GM23338 (cell line): ENCODE data around the gene RFC2. TPM values are rescaled to one million over a fixed set of nuclear protein-coding genes. Genes with fewer than 3 reads are reported as not detected.

ENCODE experiments used
- ATAC-seq: fragments of 200-7000 bp; cut with Tn5 transposase; 3 replicates; pipeline ENCODE4 v1.9.1; 2020
- DNase-seq: peaks from one replicate; pipeline ENCODE4 v3.0.0-alpha.2; 2015; ENCODE audit warnings: low spot score
- H2AFZ ChIP-seq: fragments of 200-600 bp; sonication (generic); 2 replicates; pipeline ENCODE4 v1.8.0; 2016; ENCODE audit warnings: antibody characterized with exemption, mild to moderate bottlenecking, moderate library complexity
- H3F3A ChIP-seq: fragments of 200-600 bp; sonication (generic); replicated peaks from 2 replicates; pipeline ENCODE4 v1.8.0; 2017; ENCODE audit warnings: antibody characterized with exemption, mixed run types, low read depth
- H3K27ac ChIP-seq: fragments of 200-600 bp; sonication (generic); 2 replicates; pipeline ENCODE4 v1.6.1; 2016; ENCODE audit warnings: low read depth
- H3K27me3 ChIP-seq: fragments of 200-600 bp; sonication (generic); 2 replicates; pipeline ENCODE4 v1.8.0; 2016; ENCODE audit warnings: mild to moderate bottlenecking, mixed run types, moderate library complexity; ENCODE audit not compliant: insufficient read depth
- H3K36me3 ChIP-seq: fragments of 200-600 bp; sonication (generic); 2 replicates; pipeline ENCODE4 v1.8.0; 2016; ENCODE audit warnings: mild to moderate bottlenecking; ENCODE audit not compliant: insufficient read depth
- H3K4me1 ChIP-seq: fragments of 200-600 bp; sonication (generic); 2 replicates; pipeline ENCODE4 v1.8.0; 2016; ENCODE audit warnings: mild to moderate bottlenecking, moderate library complexity; ENCODE audit not compliant: insufficient read depth
- H3K4me2 ChIP-seq: fragments of 200-600 bp; sonication (generic); 2 replicates; pipeline ENCODE4 v1.7.1; 2017; ENCODE audit warnings: mixed run types
- H3K4me3 ChIP-seq: fragments of 200-600 bp; sonication (generic); 2 replicates; pipeline ENCODE4 v1.6.1; 2016; ENCODE audit warnings: mixed run types
- H3K79me2 ChIP-seq: fragments of 200-600 bp; sonication (generic); replicated peaks from 2 replicates; pipeline ENCODE4 v1.8.0; 2017; ENCODE audit warnings: mild to moderate bottlenecking; ENCODE audit not compliant: insufficient read depth
- H3K9me2 ChIP-seq: fragments of 200-600 bp; sonication (generic); 2 replicates; pipeline ENCODE4 v1.8.0; 2017; ENCODE audit not compliant: insufficient read depth
- H4K20me1 ChIP-seq: fragments of 200-600 bp; sonication (generic); replicated peaks from 2 replicates; pipeline ENCODE4 v1.8.0; 2017; ENCODE audit warnings: mild to moderate bottlenecking; ENCODE audit not compliant: insufficient read depth
- H3K27ac Mint-ChIP-seq: 2 replicates; pipeline ENCODE4 v1.8.0; 2020; ENCODE audit warnings: inconsistent platforms, mild to moderate bottlenecking, moderate library complexity, mixed read lengths
- H3K27me3 Mint-ChIP-seq: 3 replicates; pipeline ENCODE4 v1.8.0; 2022; ENCODE audit warnings: low read depth, mild to moderate bottlenecking, moderate library complexity, mixed read lengths, inconsistent platforms; ENCODE audit not compliant: insufficient read depth, poor library complexity
- H3K36me3 Mint-ChIP-seq: 3 replicates; pipeline ENCODE4 v1.8.0; 2021; ENCODE audit warnings: low read depth, mild to moderate bottlenecking, inconsistent platforms, moderate library complexity, mixed read lengths
- H3K4me1 Mint-ChIP-seq: 3 replicates; pipeline ENCODE4 v1.8.0; 2020; ENCODE audit warnings: mild to moderate bottlenecking, inconsistent platforms, mixed read lengths
- H3K4me3 Mint-ChIP-seq: 3 replicates; pipeline ENCODE4 v1.8.0; 2021; ENCODE audit warnings: moderate library complexity, mild to moderate bottlenecking, inconsistent platforms, mixed read lengths
- H3K9me3 Mint-ChIP-seq: 3 replicates; pipeline ENCODE4 v1.8.0; 2020; ENCODE audit warnings: moderate library complexity, mild to moderate bottlenecking, inconsistent platforms, mixed read lengths
- REST ChIP-seq: IDR thresholded peaks from one replicate; pipeline ENCODE4 v1.6.1; 2018; ENCODE audit warnings: antibody characterized with exemption; ENCODE audit not compliant: unreplicated experiment
- ZNF462 ChIP-seq: fragments of 250-450 bp; sonication (Bioruptor Pico); IDR thresholded peaks from 2 replicates; pipeline ENCODE4 v1.5.0; 2020; ENCODE audit warnings: mild to moderate bottlenecking, moderate library complexity
- polyA plus RNA-seq: library from polyadenylated mRNA; unstranded; fragments of >200 nt; fragmentation: Nextera tagmentation; extraction: Ambion mirVana; gene quantifications from 2 replicates; pipeline ENCODE4 v1.2.1, GENCODE V29; 2016
- total RNA-seq: library from RNA; depleted of rRNA; stranded (reverse); fragments of >200 nt; shearing (Covaris generic); gene quantifications from 2 replicates; pipeline ENCODE4 v1.2.3, GENCODE V29; 2014
- TF ChIP-seq, protein P1 (sequence below): IDR thresholded peaks from 2 replicates; pipeline ENCODE4 v1.6.1; 2016; ENCODE audit warnings: antibody characterized with exemption

Gene RFC2
- total and polyA plus RNA-seq, 2 experiments from 2014 or later, result 56.4 to 75.2 TPM

DNA sequence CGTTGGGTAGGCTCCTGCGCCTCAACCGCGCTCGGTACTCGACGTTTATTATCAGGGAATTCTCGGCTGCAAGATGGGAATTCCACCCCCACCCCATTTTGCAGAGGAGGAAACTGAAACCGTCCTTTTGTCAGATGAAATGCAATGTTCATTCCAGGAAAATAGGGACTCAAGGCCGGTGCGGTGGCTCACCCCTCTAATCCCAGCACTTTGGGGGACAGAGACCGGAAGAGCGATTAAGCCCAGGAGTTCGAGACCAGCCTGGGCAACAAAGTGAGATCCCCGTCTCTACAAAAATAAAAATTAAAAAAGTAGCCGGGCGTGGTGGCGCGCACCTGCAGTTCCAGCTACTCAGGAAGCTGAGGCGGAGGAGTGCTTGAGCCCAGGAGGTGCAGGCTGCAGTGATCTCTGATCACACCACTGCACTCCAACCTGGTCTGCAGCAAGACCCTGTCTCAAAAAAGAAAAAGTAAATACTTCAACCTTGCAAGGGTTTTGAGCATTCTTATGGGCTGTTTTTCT, 720 bp upstream of the RFC2 start:
- Histone ChIP-seq H2AFZ (peak overlapping the region; percentile 99), H3K4me1 (peaks cover 14% of the 10 kb centered on the region), H3K27me3 (no peaks in the 10 kb centered on the region), H3K4me2 (peak overlapping the region; percentile 91), H3K9me2 (no peaks in the 10 kb centered on the region), H3K27ac (peak overlapping the region; percentile 84), H3K79me2 (peaks cover 29% of the 10 kb centered on the region), H3K4me3 (peak overlapping the region; percentile 96), H3K36me3 (peaks cover 14% of the 10 kb centered on the region), H4K20me1 (peaks cover 6% of the 10 kb centered on the region), H3F3A (peaks cover 12% of the 10 kb centered on the region)
- H3K36me3 Mint-ChIP-seq, result peaks cover 29% of the 10 kb centered on the region
- no peak for TF ChIP-seq ZNF462 (CRISPR knock-in tag)
- no peak for TF ChIP-seq REST
- TF ChIP-seq, protein P1, sequence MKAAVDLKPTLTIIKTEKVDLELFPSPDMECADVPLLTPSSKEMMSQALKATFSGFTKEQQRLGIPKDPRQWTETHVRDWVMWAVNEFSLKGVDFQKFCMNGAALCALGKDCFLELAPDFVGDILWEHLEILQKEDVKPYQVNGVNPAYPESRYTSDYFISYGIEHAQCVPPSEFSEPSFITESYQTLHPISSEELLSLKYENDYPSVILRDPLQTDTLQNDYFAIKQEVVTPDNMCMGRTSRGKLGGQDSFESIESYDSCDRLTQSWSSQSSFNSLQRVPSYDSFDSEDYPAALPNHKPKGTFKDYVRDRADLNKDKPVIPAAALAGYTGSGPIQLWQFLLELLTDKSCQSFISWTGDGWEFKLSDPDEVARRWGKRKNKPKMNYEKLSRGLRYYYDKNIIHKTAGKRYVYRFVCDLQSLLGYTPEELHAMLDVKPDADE, result no peak
- peak overlapping the region; percentile 95 for H3K27ac Mint-ChIP-seq
- peaks cover 4% of the 10 kb centered on the region for H3K27me3 Mint-ChIP-seq
- peak overlapping the region; percentile 95 for H3K4me3 Mint-ChIP-seq
- H3K4me1 Mint-ChIP-seq, result peaks cover 6% of the 10 kb centered on the region; the same call in 2 of the 3 replicates
- DNase-seq (no peak), ATAC-seq (no peak)
- no peaks in the 10 kb centered on the region for H3K9me3 Mint-ChIP-seq
